Measurements from ENCODE around the gene DENND4A.

DNA sequence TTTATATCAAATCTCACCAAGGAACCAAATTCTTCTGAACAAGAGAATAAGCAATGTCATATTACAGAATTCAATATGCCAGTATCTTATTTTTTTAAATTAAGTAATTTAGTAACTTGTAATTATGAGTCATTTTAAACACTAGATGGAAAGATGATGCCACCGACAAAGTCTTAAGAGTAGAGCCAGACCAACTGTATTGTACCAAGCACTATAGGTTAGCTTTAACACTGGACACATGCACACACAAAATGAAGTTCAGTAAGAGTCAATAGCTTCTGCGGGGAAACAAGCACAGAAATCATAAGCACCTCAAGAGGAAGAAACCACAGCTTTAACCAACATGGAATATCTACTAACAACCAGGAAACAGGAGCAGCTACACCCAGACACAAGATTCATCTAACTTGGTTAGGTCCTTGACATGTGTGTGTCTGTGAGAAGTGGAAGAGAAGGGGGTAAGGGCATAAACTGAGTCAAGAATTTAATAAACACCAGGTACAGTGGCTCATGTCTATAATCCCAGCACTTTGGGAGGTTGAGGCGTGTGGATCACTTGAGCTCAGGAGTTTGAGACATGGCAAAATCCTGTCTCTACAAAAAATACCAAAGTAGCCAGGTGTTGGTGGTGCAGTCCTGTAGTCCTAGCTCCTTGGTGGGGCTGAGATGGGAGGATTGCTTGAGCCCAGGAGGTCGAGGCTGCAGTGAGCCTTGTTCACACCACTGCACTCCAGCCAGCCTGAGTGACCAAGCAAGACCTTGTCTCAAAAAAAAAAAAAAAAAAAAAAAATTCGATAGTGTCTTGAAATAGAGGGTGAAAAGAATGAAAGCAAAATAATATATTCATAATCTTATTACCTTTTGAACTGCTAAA lies 28.9 kb downstream of the DENND4A start:
- TF ChIP-seq RARB (CRISPR knock-in tag; IDR thresholded peaks at IDR 0.05) (no peak), SNAI2 (CRISPR knock-in tag; IDR thresholded peaks at IDR 0.05) (no peak), ZFP30 (CRISPR knock-in tag; IDR thresholded peaks at IDR 0.05) (no peak), ARNTL (CRISPR knock-in tag; IDR thresholded peaks at IDR 0.05; ENCODE audit: borderline replicate concordance, low read depth) (no peak), GLIS3 (CRISPR knock-in tag; IDR thresholded peaks at IDR 0.05) (no peak)
- TF ChIP-seq, protein P1, sequence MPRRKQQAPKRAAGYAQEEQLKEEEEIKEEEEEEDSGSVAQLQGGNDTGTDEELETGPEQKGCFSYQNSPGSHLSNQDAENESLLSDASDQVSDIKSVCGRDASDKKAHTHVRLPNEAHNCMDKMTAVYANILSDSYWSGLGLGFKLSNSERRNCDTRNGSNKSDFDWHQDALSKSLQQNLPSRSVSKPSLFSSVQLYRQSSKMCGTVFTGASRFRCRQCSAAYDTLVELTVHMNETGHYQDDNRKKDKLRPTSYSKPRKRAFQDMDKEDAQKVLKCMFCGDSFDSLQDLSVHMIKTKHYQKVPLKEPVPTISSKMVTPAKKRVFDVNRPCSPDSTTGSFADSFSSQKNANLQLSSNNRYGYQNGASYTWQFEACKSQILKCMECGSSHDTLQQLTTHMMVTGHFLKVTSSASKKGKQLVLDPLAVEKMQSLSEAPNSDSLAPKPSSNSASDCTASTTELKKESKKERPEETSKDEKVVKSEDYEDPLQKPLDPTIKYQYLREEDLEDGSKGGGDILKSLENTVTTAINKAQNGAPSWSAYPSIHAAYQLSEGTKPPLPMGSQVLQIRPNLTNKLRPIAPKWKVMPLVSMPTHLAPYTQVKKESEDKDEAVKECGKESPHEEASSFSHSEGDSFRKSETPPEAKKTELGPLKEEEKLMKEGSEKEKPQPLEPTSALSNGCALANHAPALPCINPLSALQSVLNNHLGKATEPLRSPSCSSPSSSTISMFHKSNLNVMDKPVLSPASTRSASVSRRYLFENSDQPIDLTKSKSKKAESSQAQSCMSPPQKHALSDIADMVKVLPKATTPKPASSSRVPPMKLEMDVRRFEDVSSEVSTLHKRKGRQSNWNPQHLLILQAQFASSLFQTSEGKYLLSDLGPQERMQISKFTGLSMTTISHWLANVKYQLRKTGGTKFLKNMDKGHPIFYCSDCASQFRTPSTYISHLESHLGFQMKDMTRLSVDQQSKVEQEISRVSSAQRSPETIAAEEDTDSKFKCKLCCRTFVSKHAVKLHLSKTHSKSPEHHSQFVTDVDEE (CRISPR knock-in tag; IDR thresholded peaks at IDR 0.05), result no peak
- TF ChIP-seq, protein P2, sequence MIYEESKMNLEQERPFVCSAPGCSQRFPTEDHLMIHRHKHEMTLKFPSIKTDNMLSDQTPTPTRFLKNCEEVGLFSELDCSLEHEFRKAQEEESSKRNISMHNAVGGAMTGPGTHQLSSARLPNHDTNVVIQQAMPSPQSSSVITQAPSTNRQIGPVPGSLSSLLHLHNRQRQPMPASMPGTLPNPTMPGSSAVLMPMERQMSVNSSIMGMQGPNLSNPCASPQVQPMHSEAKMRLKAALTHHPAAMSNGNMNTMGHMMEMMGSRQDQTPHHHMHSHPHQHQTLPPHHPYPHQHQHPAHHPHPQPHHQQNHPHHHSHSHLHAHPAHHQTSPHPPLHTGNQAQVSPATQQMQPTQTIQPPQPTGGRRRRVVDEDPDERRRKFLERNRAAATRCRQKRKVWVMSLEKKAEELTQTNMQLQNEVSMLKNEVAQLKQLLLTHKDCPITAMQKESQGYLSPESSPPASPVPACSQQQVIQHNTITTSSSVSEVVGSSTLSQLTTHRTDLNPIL (CRISPR knock-in tag; IDR thresholded peaks at IDR 0.05; ENCODE audit: low read depth), result no peak

Data from SK-N-SH treated with all-trans-retinoic acid at 6 μM for 48 hours (cell line).